ENCODE measurements around the gene TRABD2B.

TRABD2B gene

GRCh38 chr1:47819574-47819888 is 177.7 kb downstream of the TRABD2B start:
- Histone ChIP-seq H3K4ac (ENCODE audit: low read length) (no peak overlapping the region), H3K18ac (ENCODE audit: low read length) (no peak overlapping the region), H3K9ac (ENCODE audit: low read depth, low read length, poor library complexity) (peak overlapping the region; percentile 56), H3K27me3 (ENCODE audit: control insufficient read depth in 3 of 3, insufficient read depth in 3 of 3, low read depth in 1 of 3, low read length in 3 of 3) (peaks cover 0 to 15% (median 0%) of the 10 kb centered on the region in 3 experiments), H3K79me1 (ENCODE audit: low read depth, low read length) (no peaks in the 10 kb centered on the region), H2BK5ac (ENCODE audit: low read length) (no peak overlapping the region), H3K36me3 (replicated peaks in 1 of 2; ENCODE audit: control insufficient read depth in 2 of 2, insufficient read depth in 2 of 2, low read length in 2 of 2) (no peaks in the 10 kb centered on the region), H3K4me2 (ENCODE audit: insufficient read depth, low read length, poor library complexity, severe bottlenecking) (no peak overlapping the region), H4K8ac (ENCODE audit: low read depth, low read length) (no peak overlapping the region), H2AFZ (ENCODE audit: low read length) (no peak overlapping the region), H3K27ac (replicated peaks; ENCODE audit: low read length) (no peak overlapping the region), H3K23ac (ENCODE audit: low read depth, low read length, poor library complexity) (no peak overlapping the region), H3K4me1 (ENCODE audit: control insufficient read depth in 2 of 2, insufficient read depth in 1 of 2, low read depth in 1 of 2, low read length in 2 of 2) (peaks cover 0 to 11% of the 10 kb centered on the region in 2 donors), H3K14ac (ENCODE audit: low read length) (no peak overlapping the region), H2BK12ac (ENCODE audit: low read length) (no peak overlapping the region), H3K9me3 (replicated peaks in 1 of 2; ENCODE audit: control insufficient read depth in 2 of 2, insufficient read depth in 1 of 2, low read depth in 1 of 2, low read length in 2 of 2) (no peaks in the 10 kb centered on the region), H2BK15ac (ENCODE audit: low read length) (no peak overlapping the region), H2AK5ac (ENCODE audit: low read depth, low read length) (no peak overlapping the region), H3K4me3 (ENCODE audit: low read length in 2 of 2) (no peak overlapping the region), H2BK120ac (ENCODE audit: low read depth, low read length) (no peak overlapping the region), H4K91ac (ENCODE audit: low read depth, low read length, poor library complexity) (no peak overlapping the region)
- no peak for DNase-seq (ENCODE audit: low spot score)
- WGBS, 2 donors (ENCODE audit: extremely low coverage in 2 of 2, insufficient read length in 2 of 2, insufficient replicate concordance in 1 of 2) = no CpG with 5 or more reads among the region's 9 CpGs

GRCh38 chr1:47818682-47819573 is 178.3 kb downstream of the TRABD2B start:
- H3K79me1 ChIP-seq (ENCODE audit: low read depth, low read length) = no peaks in the 10 kb centered on the region
- H2BK15ac ChIP-seq (ENCODE audit: low read length) = no peak overlapping the region
- H3K4ac ChIP-seq (ENCODE audit: low read length) = no peak overlapping the region
- no peak overlapping the region for H4K91ac ChIP-seq (ENCODE audit: low read depth, low read length, poor library complexity)
- no peak overlapping the region for H3K4me3 ChIP-seq (ENCODE audit: low read length in 2 of 2)
- H2BK12ac ChIP-seq (ENCODE audit: low read length) = no peak overlapping the region
- peaks cover 0 to 15% (median 0%) of the 10 kb centered on the region in 3 experiments for H3K27me3 ChIP-seq (ENCODE audit: control insufficient read depth in 3 of 3, insufficient read depth in 3 of 3, low read depth in 1 of 3, low read length in 3 of 3)
- no peak overlapping the region for H3K4me2 ChIP-seq (ENCODE audit: insufficient read depth, low read length, poor library complexity, severe bottlenecking)
- H2AFZ ChIP-seq (ENCODE audit: low read length) = no peak overlapping the region
- H3K23ac ChIP-seq (ENCODE audit: low read depth, low read length, poor library complexity) = no peak overlapping the region
- no peaks in the 10 kb centered on the region for H3K36me3 ChIP-seq (replicated peaks in 1 of 2; ENCODE audit: control insufficient read depth in 2 of 2, insufficient read depth in 2 of 2, low read length in 2 of 2)
- DNase-seq (ENCODE audit: low spot score) = no peak
- no peak overlapping the region for H3K14ac ChIP-seq (ENCODE audit: low read length)
- whole genome bisulfite sequencing, 2 donors (ENCODE audit: extremely low coverage in 2 of 2, insufficient read length in 2 of 2, insufficient replicate concordance in 1 of 2) = no CpG with 5 or more reads among the region's 20 CpGs
- H2BK5ac ChIP-seq (ENCODE audit: low read length) = no peak overlapping the region
- H2BK120ac ChIP-seq (ENCODE audit: low read depth, low read length) = no peak overlapping the region
- H3K9ac ChIP-seq (ENCODE audit: low read depth, low read length, poor library complexity) = peak overlapping the region; percentile 56
- H3K9me3 ChIP-seq (replicated peaks in 1 of 2; ENCODE audit: control insufficient read depth in 2 of 2, insufficient read depth in 1 of 2, low read depth in 1 of 2, low read length in 2 of 2) = no peaks in the 10 kb centered on the region
- peaks cover 0 to 11% of the 10 kb centered on the region in 2 donors for H3K4me1 ChIP-seq (ENCODE audit: control insufficient read depth in 2 of 2, insufficient read depth in 1 of 2, low read depth in 1 of 2, low read length in 2 of 2)
- no peak overlapping the region for H2AK5ac ChIP-seq (ENCODE audit: low read depth, low read length)
- H3K27ac ChIP-seq (replicated peaks; ENCODE audit: low read length) = no peak overlapping the region
- no peak overlapping the region for H4K8ac ChIP-seq (ENCODE audit: low read depth, low read length)
- H3K18ac ChIP-seq (ENCODE audit: low read length) = no peak overlapping the region

GRCh38 chr1:47817861-47818260 is 179.3 kb downstream of the TRABD2B start:
- Histone ChIP-seq H2AFZ (ENCODE audit: low read length) (no peak overlapping the region), H4K91ac (ENCODE audit: low read depth, low read length, poor library complexity) (no peak overlapping the region), H2BK5ac (ENCODE audit: low read length) (no peak overlapping the region), H3K4ac (ENCODE audit: low read length) (no peak overlapping the region), H3K27me3 (ENCODE audit: control insufficient read depth in 3 of 3, insufficient read depth in 3 of 3, low read depth in 1 of 3, low read length in 3 of 3) (peaks cover 0 to 15% (median 0%) of the 10 kb centered on the region in 3 experiments), H3K9ac (ENCODE audit: low read depth, low read length, poor library complexity) (peak overlapping the region; percentile 1), H3K23ac (ENCODE audit: low read depth, low read length, poor library complexity) (no peak overlapping the region), H3K4me1 (ENCODE audit: control insufficient read depth in 2 of 2, insufficient read depth in 1 of 2, low read depth in 1 of 2, low read length in 2 of 2) (peaks cover 0 to 11% of the 10 kb centered on the region in 2 donors), H3K14ac (ENCODE audit: low read length) (no peak overlapping the region), H3K4me3 (ENCODE audit: low read length in 2 of 2) (no peak overlapping the region), H2AK5ac (ENCODE audit: low read depth, low read length) (no peak overlapping the region), H2BK15ac (ENCODE audit: low read length) (peak overlapping the region; percentile 16), H3K36me3 (replicated peaks in 1 of 2; ENCODE audit: control insufficient read depth in 2 of 2, insufficient read depth in 2 of 2, low read length in 2 of 2) (no peaks in the 10 kb centered on the region), H2BK12ac (ENCODE audit: low read length) (no peak overlapping the region), H3K9me3 (replicated peaks in 1 of 2; ENCODE audit: control insufficient read depth in 2 of 2, insufficient read depth in 1 of 2, low read depth in 1 of 2, low read length in 2 of 2) (no peaks in the 10 kb centered on the region), H3K27ac (replicated peaks; ENCODE audit: low read length) (no peak overlapping the region), H3K18ac (ENCODE audit: low read length) (no peak overlapping the region), H3K4me2 (ENCODE audit: insufficient read depth, low read length, poor library complexity, severe bottlenecking) (no peak overlapping the region), H2BK120ac (ENCODE audit: low read depth, low read length) (no peak overlapping the region), H3K79me1 (ENCODE audit: low read depth, low read length) (no peaks in the 10 kb centered on the region), H4K8ac (ENCODE audit: low read depth, low read length) (no peak overlapping the region)
- WGBS, 2 donors (ENCODE audit: extremely low coverage in 2 of 2, insufficient read length in 2 of 2, insufficient replicate concordance in 1 of 2) = no CpG with 5 or more reads among the region's 15 CpGs
- DNase-seq (ENCODE audit: low spot score) = no peak

- DNase-seq (ENCODE audit: low spot score) = no peak
- H3K4me2 ChIP-seq (ENCODE audit: insufficient read depth, low read length, poor library complexity, severe bottlenecking) = no peak overlapping the region
- H3K36me3 ChIP-seq (replicated peaks in 1 of 2; ENCODE audit: control insufficient read depth in 2 of 2, insufficient read depth in 2 of 2, low read length in 2 of 2) = no peaks in the 10 kb centered on the region
- H2AFZ ChIP-seq (ENCODE audit: low read length) = no peak overlapping the region
- no peak overlapping the region for H2BK15ac ChIP-seq (ENCODE audit: low read length)
- H3K9ac ChIP-seq (ENCODE audit: low read depth, low read length, poor library complexity) = no peak overlapping the region
- H2BK5ac ChIP-seq (ENCODE audit: low read length) = no peak overlapping the region
- H3K27me3 ChIP-seq (ENCODE audit: control insufficient read depth in 3 of 3, insufficient read depth in 3 of 3, low read depth in 1 of 3, low read length in 3 of 3) = peaks cover 0 to 1% (median 0%) of the 10 kb centered on the region in 3 experiments
- H3K4me1 ChIP-seq (ENCODE audit: control insufficient read depth in 2 of 2, insufficient read depth in 1 of 2, low read depth in 1 of 2, low read length in 2 of 2) = peaks cover 0 to 13% of the 10 kb centered on the region in 2 donors
- H4K91ac ChIP-seq (ENCODE audit: low read depth, low read length, poor library complexity) = no peak overlapping the region
- WGBS, 2 donors (ENCODE audit: extremely low coverage in 2 of 2, insufficient read length in 2 of 2, insufficient replicate concordance in 1 of 2) = no CpG with 5 or more reads among the region's 5 CpGs
- H3K79me1 ChIP-seq (ENCODE audit: low read depth, low read length) = no peaks in the 10 kb centered on the region
- H3K9me3 ChIP-seq (replicated peaks in 1 of 2; ENCODE audit: control insufficient read depth in 2 of 2, insufficient read depth in 1 of 2, low read depth in 1 of 2, low read length in 2 of 2) = no peaks in the 10 kb centered on the region
- H2BK12ac ChIP-seq (ENCODE audit: low read length) = no peak overlapping the region
- H2BK120ac ChIP-seq (ENCODE audit: low read depth, low read length) = no peak overlapping the region
- H3K14ac ChIP-seq (ENCODE audit: low read length) = no peak overlapping the region
- no peak overlapping the region for H2AK5ac ChIP-seq (ENCODE audit: low read depth, low read length)
- H3K23ac ChIP-seq (ENCODE audit: low read depth, low read length, poor library complexity) = no peak overlapping the region
- H3K18ac ChIP-seq (ENCODE audit: low read length) = no peak overlapping the region
- H4K8ac ChIP-seq (ENCODE audit: low read depth, low read length) = no peak overlapping the region
- no peak overlapping the region for H3K27ac ChIP-seq (replicated peaks; ENCODE audit: low read length)
- no peak overlapping the region for H3K4ac ChIP-seq (ENCODE audit: low read length)
- no peak overlapping the region for H3K4me3 ChIP-seq (ENCODE audit: low read length in 2 of 2)
Observed at GRCh38 chr1:47816325-47817071, 180.7 kb downstream of the TRABD2B start.

Data from neuronal stem cell (in vitro differentiated cells).